ENCODE measurements around the gene DYNLT4. TPM values are rescaled to one million over a fixed set of nuclear protein-coding genes. Genes with fewer than 3 reads are reported as not detected.

DYNLT4 gene
- total RNA-seq, 1 experiment from 2014 or later = 0.54 TPM

DNA sequence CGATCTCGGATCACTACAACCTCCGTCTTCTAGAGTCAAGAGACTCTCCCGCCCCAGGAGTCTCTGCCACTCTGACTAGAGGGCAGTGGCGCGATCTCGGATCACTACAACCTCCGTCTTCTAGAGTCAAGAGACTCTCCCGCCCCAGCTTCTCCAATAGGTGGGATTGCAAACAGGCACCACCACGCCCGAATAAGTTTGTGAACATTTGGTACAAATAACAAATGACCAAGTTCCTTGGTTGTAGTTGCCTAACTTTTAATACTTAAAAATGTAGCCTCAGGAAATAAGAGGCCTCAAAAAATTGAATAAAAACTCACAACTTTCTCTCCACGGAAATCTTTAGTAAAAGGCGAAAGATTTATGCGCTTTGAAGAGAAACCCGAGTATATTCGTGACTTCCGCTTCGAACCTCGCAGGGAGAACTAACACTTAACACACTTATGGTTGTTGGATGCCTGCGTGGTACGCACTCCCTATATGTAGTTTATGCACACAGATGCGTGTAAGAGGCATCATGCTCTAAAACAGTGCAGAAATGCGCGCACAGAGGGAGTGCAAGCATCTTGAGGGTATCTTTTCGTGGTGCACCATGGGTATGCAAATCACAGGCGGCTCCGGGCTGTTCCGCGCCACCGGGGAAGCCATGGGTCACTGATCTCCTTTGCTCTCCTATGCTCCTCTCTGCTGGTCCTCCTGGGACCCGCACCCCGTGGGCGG is 12.6 kb upstream of the DYNLT4 start:
- intact Hi-C loops (cut with micrococcal nuclease; ENCODE audit: unreplicated experiment) = loop anchor here (2.0 kb wide), 1 partner anchor 89 kb away; the partner anchor contains the start of gene RNU5D-1
- Histone ChIP-seq H3K9me3 (ENCODE audit: low read depth, low read length, poor library complexity, severe bottlenecking) (no peaks in the 10 kb centered on the region), H3K27me3 (replicated peaks; ENCODE audit: insufficient read depth, low read depth, low read length, poor library complexity) (no peaks in the 10 kb centered on the region), H3K4me3 (ENCODE audit: low read depth, low read length, poor library complexity, severe bottlenecking) (peak overlapping the region; percentile 48), H3K4me1 (ENCODE audit: insufficient read depth, low read length, poor library complexity, severe bottlenecking) (peaks cover 6% of the 10 kb centered on the region), H3K36me3 (ENCODE audit: insufficient read depth, low read length, poor library complexity, severe bottlenecking) (no peaks in the 10 kb centered on the region), H3K27ac (ENCODE audit: low read depth, low read length, poor library complexity, severe bottlenecking) (peak overlapping the region; percentile 98)
- peak; percentile 98 for DNase-seq (ENCODE audit: low spot score)
- POLR2A ChIA-PET (ENCODE audit: low non-redundant PET) = interaction anchor here (0.6 to 2.3 kb wide), 13 partner anchors 9 to 801 kb away, joined by 3 to 18 read pairs (median 5); partner anchors contain the start of genes BTBD19, DYNLT4, PLK3 and PTCH2
- BruUV-seq (replicated peaks) = TSS peak; percentile 99
- TF ChIP-seq EZH2 (IDR thresholded peaks at IDR 0.05; ENCODE audit: borderline replicate concordance, low read depth, low read length, poor library complexity, severe bottlenecking) = no peak
- TF ChIP-seq CTCF (conservative IDR thresholded peaks at IDR 0.05; ENCODE audit: low read depth, low read length) = 0 out of 2 replicates have a peak, but pooled peaks have one; percentile 15
- CTCF ChIA-PET = interaction anchor here (1.0 kb wide), 1 partner anchor 11 kb away, joined by 3 read pairs; the partner anchor contains the start of gene BTBD19

- intact Hi-C loops (cut with micrococcal nuclease; ENCODE audit: unreplicated experiment) = loop anchor here (2.0 kb wide), 1 partner anchor 88 kb away; the partner anchor contains the start of gene RNU5D-1
- H3K9me3 ChIP-seq (ENCODE audit: low read depth, low read length, poor library complexity, severe bottlenecking) = no peaks in the 10 kb centered on the region
- POLR2A ChIA-PET (ENCODE audit: low non-redundant PET) = interaction anchor here (0.5 to 2.3 kb wide), 15 partner anchors 8 to 802 kb away, joined by 3 to 18 read pairs (median 5); partner anchors contain the start of genes BTBD19, DYNLT4, PLK3 and PTCH2
- H3K27me3 ChIP-seq (replicated peaks; ENCODE audit: insufficient read depth, low read depth, low read length, poor library complexity) = no peaks in the 10 kb centered on the region
- DNase-seq (ENCODE audit: low spot score) = no peak
- H3K27ac ChIP-seq (ENCODE audit: low read depth, low read length, poor library complexity, severe bottlenecking) = peak overlapping the region; percentile 98
- peaks cover 6% of the 10 kb centered on the region for H3K4me1 ChIP-seq (ENCODE audit: insufficient read depth, low read length, poor library complexity, severe bottlenecking)
- CTCF ChIA-PET = interaction anchor here (1.0 kb wide), 1 partner anchor 11 kb away, joined by 3 read pairs; the partner anchor contains the start of gene BTBD19
- no TSS peak for BruUV-seq (replicated peaks)
- no peaks in the 10 kb centered on the region for H3K36me3 ChIP-seq (ENCODE audit: insufficient read depth, low read length, poor library complexity, severe bottlenecking)
- no peak for TF ChIP-seq CTCF (conservative IDR thresholded peaks at IDR 0.05; ENCODE audit: low read depth, low read length)
- no peak for TF ChIP-seq EZH2 (IDR thresholded peaks at IDR 0.05; ENCODE audit: borderline replicate concordance, low read depth, low read length, poor library complexity, severe bottlenecking)
- H3K4me3 ChIP-seq (ENCODE audit: low read depth, low read length, poor library complexity, severe bottlenecking) = peak overlapping the region; percentile 48
Measured at GRCh38 chr1:44819196-44819607, 12.1 kb upstream of the DYNLT4 start.

DNA sequence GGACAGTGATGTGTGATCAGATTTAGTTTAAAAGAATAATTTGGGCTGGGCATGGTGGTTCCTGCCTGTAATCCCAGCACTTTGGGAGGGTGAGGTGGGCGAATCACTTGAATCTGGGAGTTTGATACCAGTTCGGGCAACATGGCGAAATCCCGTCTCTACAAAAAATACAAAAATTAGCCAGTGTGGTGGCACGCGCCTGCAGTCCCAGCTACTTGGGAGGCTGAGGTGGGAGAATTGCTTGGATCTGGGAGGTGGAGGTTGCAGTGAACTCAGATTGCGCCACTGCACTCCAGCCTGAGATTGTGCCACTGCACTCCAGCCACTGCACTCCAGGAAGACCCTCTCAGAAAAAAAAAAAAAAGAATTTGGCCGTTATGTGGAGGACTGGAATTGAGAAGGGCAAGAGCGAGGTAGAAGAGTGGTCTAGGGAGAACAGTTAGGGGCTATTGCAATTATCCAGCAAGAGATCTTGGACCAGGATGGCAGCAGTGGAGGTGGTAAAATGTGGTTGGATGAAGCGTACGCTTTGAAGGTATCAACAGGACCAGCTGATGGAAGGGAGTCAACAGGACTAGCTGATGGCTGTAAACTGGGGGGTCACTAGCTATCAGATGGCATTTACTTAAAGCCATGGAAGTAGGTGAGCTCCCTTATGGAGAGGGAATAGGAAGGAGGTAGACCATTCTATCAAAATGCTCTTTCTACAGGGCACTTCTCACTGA is 10.8 kb upstream of the DYNLT4 start:
- CTCF ChIA-PET = interaction anchor here (1.2 kb wide), 1 partner anchor 18 kb away, joined by 3 read pairs; the partner anchor contains the start of gene PLK3
- no peaks in the 10 kb centered on the region for H3K9me3 ChIP-seq (ENCODE audit: low read depth, low read length, poor library complexity, severe bottlenecking)
- DNase-seq (ENCODE audit: low spot score) = no peak
- no peak overlapping the region for H3K27ac ChIP-seq (ENCODE audit: low read depth, low read length, poor library complexity, severe bottlenecking)
- POLR2A ChIA-PET (ENCODE audit: low non-redundant PET) = interaction anchor here (2.3 kb wide), 1 partner anchor 10 kb away, joined by 18 read pairs; the partner anchor contains the start of genes BTBD19 and DYNLT4
- no peaks in the 10 kb centered on the region for H3K27me3 ChIP-seq (replicated peaks; ENCODE audit: insufficient read depth, low read depth, low read length, poor library complexity)
- intact Hi-C loops (cut with micrococcal nuclease; ENCODE audit: unreplicated experiment) = loop anchor here (2.0 kb wide), 1 partner anchor 87 kb away; the partner anchor contains the start of gene RNU5D-1
- BruUV-seq (replicated peaks) = no TSS peak
- no peak for TF ChIP-seq CTCF (conservative IDR thresholded peaks at IDR 0.05; ENCODE audit: low read depth, low read length)
- no peak for TF ChIP-seq EZH2 (IDR thresholded peaks at IDR 0.05; ENCODE audit: borderline replicate concordance, low read depth, low read length, poor library complexity, severe bottlenecking)
- peaks cover 6% of the 10 kb centered on the region for H3K4me1 ChIP-seq (ENCODE audit: insufficient read depth, low read length, poor library complexity, severe bottlenecking)
- H3K4me3 ChIP-seq (ENCODE audit: low read depth, low read length, poor library complexity, severe bottlenecking) = no peak overlapping the region
- no peaks in the 10 kb centered on the region for H3K36me3 ChIP-seq (ENCODE audit: insufficient read depth, low read length, poor library complexity, severe bottlenecking)
